Measurements from ENCODE around the gene BNC2.

Gene BNC2

GRCh38 chr9:16868701-16869100, 1.8 kb downstream of the BNC2 start:
- DNase-seq (ENCODE audit: low spot score), result no peak

- DNase-seq (ENCODE audit: low spot score), result no peak
Measured at GRCh38 chr9:16867576-16868311, 2.7 kb downstream of the BNC2 start.

GRCh38 chr9:16866587-16866986, 3.9 kb downstream of the BNC2 start:
- DNase-seq (ENCODE audit: low spot score), result no peak

DNA sequence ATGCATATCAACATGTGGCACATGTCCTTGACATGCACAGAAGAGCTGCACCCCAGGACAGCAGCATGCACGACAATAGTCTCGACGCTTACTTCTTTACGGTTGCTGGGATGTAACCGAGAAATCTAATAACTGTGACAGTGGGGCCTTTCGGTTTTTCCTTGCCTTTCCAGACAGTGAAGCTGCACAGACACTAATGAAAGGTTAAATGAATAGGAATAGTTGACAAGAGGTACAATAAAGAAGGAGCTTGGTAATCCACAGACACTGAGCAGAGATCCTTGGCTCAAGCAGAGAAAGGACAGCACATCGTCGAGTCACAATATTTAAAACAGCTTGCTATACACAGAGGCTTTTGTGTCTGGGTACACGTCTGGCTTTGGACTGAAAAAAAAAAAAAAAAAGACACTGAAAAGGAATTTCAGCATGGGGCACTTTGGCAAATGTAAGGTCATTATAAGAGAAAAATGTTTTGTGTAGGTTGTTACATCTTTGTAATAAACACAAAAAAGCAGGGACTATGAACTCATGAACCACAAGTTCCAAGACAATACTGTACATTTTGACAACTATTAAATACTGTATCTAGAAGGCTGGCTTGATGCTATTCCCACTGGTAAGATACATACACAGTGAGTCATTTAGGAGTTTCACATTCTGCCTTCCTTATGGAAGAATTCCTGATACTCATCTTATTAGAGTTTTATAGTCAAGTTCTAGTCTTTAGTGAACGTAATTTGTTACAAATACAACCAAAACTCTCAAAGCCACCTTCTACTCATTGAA, 5.6 kb downstream of the BNC2 start:
- no peak for DNase-seq (ENCODE audit: low spot score)

DNA sequence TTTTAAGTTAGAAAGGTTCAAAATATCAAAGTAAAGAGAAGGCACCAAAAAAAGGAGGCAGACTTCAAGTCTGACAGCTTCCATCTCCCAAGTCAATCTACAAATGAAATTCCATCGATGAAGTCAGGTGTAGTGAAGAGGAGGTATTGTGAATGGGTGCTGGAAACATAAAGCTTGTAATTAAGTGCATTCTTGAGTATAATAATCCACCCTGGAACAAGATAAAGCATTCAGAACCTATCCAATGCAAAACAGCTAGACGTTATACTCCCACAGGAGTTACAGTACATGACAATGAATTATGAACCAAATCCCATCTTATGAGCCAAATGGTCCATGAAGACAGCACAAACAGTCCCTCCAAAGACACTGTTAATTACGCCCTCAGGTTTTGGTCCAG, 22.3 kb downstream of the BNC2 start:
- DNase-seq (ENCODE audit: low spot score), result no peak

DNA sequence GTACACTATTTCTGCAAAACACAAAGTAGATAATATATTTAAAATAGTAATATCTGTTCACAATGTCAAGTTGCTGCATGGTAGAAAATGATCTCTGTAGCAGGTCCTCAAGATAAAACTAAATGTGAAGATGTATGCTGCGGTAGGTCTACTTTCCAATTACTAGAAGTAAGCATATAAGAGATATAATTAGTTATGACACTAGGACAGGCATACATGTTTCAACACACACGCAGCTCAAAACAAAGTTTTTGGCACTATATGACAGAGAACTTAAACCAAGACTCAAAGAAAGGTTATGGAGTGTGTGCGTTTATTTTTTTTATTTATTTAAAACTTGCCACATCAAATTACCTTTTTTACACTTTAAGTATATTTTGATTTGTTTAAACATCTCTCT, 23.5 kb downstream of the BNC2 start:
- DNase-seq (ENCODE audit: low spot score), result no peak

DNA sequence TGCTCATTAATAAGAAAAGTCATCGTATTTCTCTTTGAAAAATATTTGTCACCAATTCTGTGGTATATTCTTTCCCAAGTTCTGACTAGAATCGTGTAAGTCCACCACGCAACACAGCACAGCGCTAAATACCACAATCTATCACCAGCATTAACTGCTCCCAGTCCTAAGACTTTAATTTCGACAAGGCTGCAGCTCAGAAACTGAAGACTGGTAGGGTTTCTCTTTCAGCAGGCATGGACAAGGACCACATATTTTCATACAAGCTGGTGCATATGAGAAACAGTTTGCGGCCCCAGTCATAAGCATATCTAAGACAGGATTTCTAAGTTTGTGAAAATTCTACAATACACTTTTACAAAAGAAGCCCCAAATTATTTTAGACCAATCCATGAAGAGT, 24.1 kb downstream of the BNC2 start:
- no peak for DNase-seq (ENCODE audit: low spot score)

- no peak for DNase-seq (ENCODE audit: low spot score)
Measured at GRCh38 chr9:16834817-16835216, 35.7 kb downstream of the BNC2 start.

- no peak for DNase-seq (ENCODE audit: low spot score)
Measured at GRCh38 chr9:16833296-16833835, 37.1 kb downstream of the BNC2 start.

DNA sequence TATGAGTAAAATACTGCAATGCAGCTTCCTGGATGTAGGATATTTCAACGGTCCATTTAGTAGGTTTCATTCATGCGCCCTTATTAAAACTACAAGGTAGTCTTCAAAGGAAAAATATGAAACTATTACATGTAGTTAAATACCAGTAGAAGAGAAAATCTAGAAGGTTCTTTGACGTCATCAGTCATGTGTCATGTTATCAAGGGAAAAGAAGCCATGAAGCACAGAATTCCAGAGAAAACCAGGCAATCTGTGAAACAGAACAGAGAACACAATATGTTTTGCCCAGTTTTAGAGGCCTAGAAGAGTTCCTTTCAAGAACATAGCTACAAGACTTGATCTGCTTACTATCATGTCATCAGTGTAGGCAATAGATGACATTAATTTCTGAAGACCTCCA, 38.4 kb downstream of the BNC2 start:
- no peak for DNase-seq (ENCODE audit: low spot score)

DNA sequence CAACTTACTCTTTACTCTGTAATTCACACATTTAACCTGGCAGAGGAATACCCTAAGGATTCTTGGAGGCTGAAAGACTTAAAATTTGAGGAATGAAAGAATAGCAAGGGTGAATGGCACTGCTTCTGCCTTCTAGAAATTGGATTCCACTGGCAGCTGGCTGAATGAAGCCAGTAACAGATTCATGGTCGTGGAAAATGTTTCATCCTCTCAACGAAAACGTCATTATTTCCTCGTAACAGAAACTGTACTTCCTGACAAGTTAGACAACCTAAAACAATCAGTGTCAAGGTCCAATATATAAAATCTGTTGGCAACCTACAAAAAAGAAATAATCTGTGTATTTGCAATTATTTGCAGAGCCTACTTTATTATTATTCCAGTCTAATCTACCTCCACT, 39.7 kb downstream of the BNC2 start:
- no peak for DNase-seq (ENCODE audit: low spot score)

DNA sequence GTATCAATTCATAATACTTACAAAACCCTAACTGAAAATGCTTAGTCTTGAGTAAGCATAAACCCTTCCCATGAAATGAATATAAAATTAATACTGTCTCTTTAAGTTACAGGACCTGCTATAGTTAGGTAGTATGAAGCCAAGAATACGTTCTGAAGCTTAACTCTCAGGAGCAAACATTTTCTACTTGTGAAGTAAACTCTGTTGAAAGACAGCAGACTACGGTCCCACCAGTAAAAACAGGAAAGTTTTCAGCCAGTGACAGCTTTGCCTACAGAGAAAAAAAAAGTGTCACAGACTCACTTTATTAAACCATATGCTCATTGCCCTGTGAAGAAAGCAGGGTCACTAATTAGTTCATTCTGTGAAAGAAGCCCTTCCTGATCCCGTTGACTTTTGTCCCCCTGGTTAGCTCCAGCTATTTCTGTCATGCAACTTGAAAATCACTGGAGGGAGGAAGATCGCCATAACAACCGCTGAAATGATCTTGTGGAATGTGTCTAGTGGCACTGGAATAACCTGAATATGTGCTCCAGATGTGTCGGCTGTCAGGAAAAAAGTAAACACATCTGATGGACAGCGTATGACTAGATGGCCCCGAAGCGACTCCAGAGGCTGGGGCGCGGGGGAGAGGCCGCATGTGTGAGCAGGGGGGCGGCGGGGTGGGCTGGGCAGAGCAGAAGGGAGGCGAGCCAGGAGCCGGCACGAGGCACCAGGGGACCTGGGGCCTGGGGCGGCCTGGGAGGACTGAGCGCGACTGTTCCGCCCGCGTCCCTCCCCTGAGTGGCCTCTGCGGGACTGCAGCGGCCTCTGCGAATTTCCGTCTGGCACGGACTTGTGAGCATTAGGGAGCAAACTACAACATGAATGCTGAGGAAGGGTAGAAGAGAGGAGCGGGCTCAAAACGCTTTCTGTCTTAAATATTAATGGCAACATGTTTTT, 41.9 kb downstream of the BNC2 start:
- no peak for DNase-seq (ENCODE audit: low spot score)

GRCh38 chr9:16825971-16826625, 44.4 kb downstream of the BNC2 start:
- no peak for DNase-seq (ENCODE audit: low spot score)

- DNase-seq (ENCODE audit: low spot score), result no peak
Measured at GRCh38 chr9:16825331-16825725, 45.1 kb downstream of the BNC2 start.

- DNase-seq (ENCODE audit: low spot score), result no peak
Measured at GRCh38 chr9:16824545-16825330, 45.7 kb downstream of the BNC2 start.

GRCh38 chr9:16823906-16824305, 46.6 kb downstream of the BNC2 start:
- DNase-seq (ENCODE audit: low spot score), result no peak

DNA sequence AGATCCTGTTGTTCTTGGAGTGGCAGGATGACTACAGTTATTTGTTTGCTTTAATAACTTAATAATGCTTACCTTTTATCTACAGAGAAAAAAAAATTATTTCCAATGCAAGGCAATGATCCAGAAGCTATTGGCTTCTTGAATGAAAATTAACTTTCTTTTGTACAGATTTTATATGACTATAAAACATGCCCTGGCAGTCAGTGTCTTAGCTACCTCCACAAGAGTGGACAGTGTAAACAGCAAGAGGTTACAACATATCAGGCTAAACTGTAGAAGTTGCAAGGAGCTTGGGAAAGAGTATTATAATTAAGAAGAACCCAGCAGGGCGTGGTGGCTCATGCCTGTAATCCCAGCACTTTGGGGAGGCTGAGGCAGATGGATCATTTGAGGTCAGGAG, 49.1 kb downstream of the BNC2 start:
- DNase-seq (ENCODE audit: low spot score), result no peak

DNA sequence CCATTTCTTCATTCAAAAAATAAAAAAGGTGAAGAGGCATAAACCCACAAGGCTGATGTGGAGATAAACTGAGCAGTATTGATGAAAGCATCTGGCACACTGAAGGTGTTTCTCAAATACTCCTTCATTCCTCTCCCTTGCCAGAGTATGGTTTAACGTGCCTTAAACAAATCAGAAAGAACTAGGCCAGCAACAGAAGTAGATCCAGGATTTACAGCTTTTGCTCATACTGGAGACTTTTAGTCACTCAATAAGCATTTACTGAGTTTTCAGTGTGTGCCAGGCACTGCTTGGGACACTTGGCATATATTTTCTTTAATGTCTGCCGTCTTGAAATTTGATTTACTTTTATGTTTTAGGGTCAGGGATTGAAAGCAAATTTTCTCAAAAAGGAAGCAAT, 53.0 kb downstream of the BNC2 start:
- DNase-seq (ENCODE audit: low spot score), result no peak

- DNase-seq (ENCODE audit: low spot score), result no peak
Measured at GRCh38 chr9:16817002-16817401, 53.5 kb downstream of the BNC2 start.

DNA sequence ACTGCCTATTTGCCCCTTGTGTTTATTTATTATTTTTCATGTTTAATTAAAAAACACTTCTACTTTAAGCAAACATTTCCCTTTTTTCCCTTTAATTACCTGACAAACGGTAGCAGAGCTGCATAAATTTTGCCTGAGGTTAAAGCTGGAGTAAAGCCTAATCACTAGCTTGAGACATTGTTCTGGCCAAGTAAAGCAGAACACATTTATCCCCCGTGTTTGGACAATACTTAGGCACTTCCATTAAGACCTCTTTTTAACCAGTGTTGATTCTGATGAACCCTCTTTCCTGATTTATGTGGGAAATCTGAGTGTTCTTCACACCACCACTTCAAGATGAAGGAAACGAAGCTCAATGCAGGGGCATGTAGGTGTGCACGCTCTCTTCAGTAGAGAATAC, 54.5 kb downstream of the BNC2 start:
- no peak for DNase-seq (ENCODE audit: low spot score)

DNA sequence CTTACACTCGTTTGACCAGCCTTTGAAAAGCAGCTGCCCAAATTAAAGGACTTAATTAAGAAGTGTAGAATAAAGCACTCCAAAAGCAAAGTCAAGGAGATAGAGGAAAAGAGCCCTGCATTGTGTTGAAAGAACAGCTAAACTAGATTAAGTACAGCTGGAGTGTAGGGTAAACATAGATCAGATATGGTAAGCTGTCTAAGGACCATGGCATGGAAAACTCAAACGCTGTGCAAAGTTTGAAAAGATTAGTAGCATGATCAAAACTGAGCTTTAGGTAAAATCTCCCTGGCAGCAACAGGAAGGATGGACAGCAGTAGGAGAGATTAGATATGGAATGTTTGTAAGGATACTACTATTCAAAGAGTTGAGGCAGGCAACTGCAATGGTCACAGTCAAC, 55.4 kb downstream of the BNC2 start:
- no peak for DNase-seq (ENCODE audit: low spot score)
